Stimulated activated CD8-positive, alpha-beta memory T cell treated with anti-CD3 and anti-CD28 coated beads, Interleukin-7, amount 100 ng/mL, for 4 hours (primary cell): Measurements from ENCODE around the gene NTF4.
A peak's percentile ranks its signal among the peaks of the same experiment; 100 is the strongest.
"Not testable (repeated sequence)": the region's sequence is repeated elsewhere in the genome, so short reads cannot be mapped to it uniquely, and the experiment has no call there.

ENCODE experiments used
- DNase-seq, 2 donors: peaks; one replicate each; pipeline ENCODE4 v3.0.0-alpha.2; 2020; ENCODE audit warnings: low read depth in 2 of 2

The NTF4 gene

GRCh38 chr19:49091391-49092038 is 26.9 kb upstream of the NTF4 start:
- DNase-seq, result no peak

- no peak for DNase-seq
These were observed 21.7 kb upstream of the NTF4 start for GRCh38 chr19:49086296-49086695.

GRCh38 chr19:49085868-49086232 is 21.2 kb upstream of the NTF4 start:
- DNase-seq, result no peak

- peak; percentile 98 to 100 for DNase-seq
These were observed 20.6 kb upstream of the NTF4 start, which contains the start of gene SNRNP70 for GRCh38 chr19:49085020-49085867. Gene SNRNP70 (plus strand): TSS chr19:49085451. CDS start chr19:49086415, 964 bp downstream.

GRCh38 chr19:49084206-49085019 is 19.8 kb upstream of the NTF4 start:
- DNase-seq, result no peak

- DNase-seq, result no peak
These were observed 16.7 kb upstream of the NTF4 start for GRCh38 chr19:49081273-49081672.

GRCh38 chr19:49080392-49080791 is 15.8 kb upstream of the NTF4 start:
- no peak for DNase-seq

- not testable (repeated sequence) for DNase-seq
These were observed 10.3 kb upstream of the NTF4 start for GRCh38 chr19:49074869-49075268.

- no peak for DNase-seq
These were observed 9.1 kb upstream of the NTF4 start for GRCh38 chr19:49073514-49074378.

GRCh38 chr19:49071860-49072547 is 7.4 kb upstream of the NTF4 start:
- DNase-seq, result peak in 1 of 2 donors; percentile 20

- DNase-seq, result no peak
These were observed 5.8 kb upstream of the NTF4 start for GRCh38 chr19:49070416-49070815.

- DNase-seq, result no peak
These were observed 4.4 kb upstream of the NTF4 start for GRCh38 chr19:49069026-49069425.

- no peak for DNase-seq
These were observed 2.9 kb upstream of the NTF4 start for GRCh38 chr19:49067554-49067953.

- no peak for DNase-seq
These were observed 1.4 kb upstream of the NTF4 start for GRCh38 chr19:49065905-49066512.

GRCh38 chr19:49064029-49064629 is 489 bp downstream of the NTF4 start:
- DNase-seq, result no peak

GRCh38 chr19:49061445-49061844 is 3.2 kb downstream of the NTF4 start:
- no peak for DNase-seq

GRCh38 chr19:49061000-49061399 is 3.6 kb downstream of the NTF4 start:
- DNase-seq, result no peak

GRCh38 chr19:49059053-49059452 is 5.6 kb downstream of the NTF4 start:
- no peak for DNase-seq

GRCh38 chr19:49058562-49058961 is 6.1 kb downstream of the NTF4 start:
- no peak for DNase-seq
